Measurements from ENCODE around the gene ZSCAN10. TPM values are rescaled to one million over a fixed set of nuclear protein-coding genes. Genes with fewer than 3 reads are reported as not detected.

ZSCAN10 gene
- total and polyA plus RNA-seq, 2 of the 13 experiments (the other 11 are each of a cell fraction or from before 2014, with no cell fraction given) = not detected

GRCh38 chr16:3134338-3135125, 35.4 kb upstream of the ZSCAN10 start, which contains the start of gene ZNF213 (continued):
- no peak for TF ChIP-seq PAX8 (CRISPR knock-in tag; IDR thresholded peaks at IDR 0.05; ENCODE audit: borderline replicate concordance)
- TF ChIP-seq ZMAT5 (CRISPR knock-in tag; IDR thresholded peaks at IDR 0.05; ENCODE audit: borderline replicate concordance, low read depth) = no peak
- peak; percentile 53 for TF ChIP-seq HCFC1 (IDR thresholded peaks at IDR 0.05; ENCODE audit: low read depth, low read length)
- TF ChIP-seq, protein P1, sequence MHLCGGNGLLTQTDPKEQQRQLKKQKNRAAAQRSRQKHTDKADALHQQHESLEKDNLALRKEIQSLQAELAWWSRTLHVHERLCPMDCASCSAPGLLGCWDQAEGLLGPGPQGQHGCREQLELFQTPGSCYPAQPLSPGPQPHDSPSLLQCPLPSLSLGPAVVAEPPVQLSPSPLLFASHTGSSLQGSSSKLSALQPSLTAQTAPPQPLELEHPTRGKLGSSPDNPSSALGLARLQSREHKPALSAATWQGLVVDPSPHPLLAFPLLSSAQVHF (CRISPR knock-in tag; IDR thresholded peaks at IDR 0.05) = no peak
- TF ChIP-seq HDAC2 (CRISPR knock-in tag; IDR thresholded peaks at IDR 0.05) = peak; percentile 56
- no peak for TF ChIP-seq ZNF660 (CRISPR knock-in tag; IDR thresholded peaks at IDR 0.05; ENCODE audit: borderline replicate concordance, low read depth)
- no peak for TF ChIP-seq ZKSCAN1 (IDR thresholded peaks at IDR 0.05; ENCODE audit: low read length)
- no peak for TF ChIP-seq ZC3H13 (CRISPR knock-in tag; IDR thresholded peaks at IDR 0.05)
- TF ChIP-seq NCOA1 (CRISPR knock-in tag; IDR thresholded peaks at IDR 0.05) = no peak
- TF ChIP-seq, protein P2, sequence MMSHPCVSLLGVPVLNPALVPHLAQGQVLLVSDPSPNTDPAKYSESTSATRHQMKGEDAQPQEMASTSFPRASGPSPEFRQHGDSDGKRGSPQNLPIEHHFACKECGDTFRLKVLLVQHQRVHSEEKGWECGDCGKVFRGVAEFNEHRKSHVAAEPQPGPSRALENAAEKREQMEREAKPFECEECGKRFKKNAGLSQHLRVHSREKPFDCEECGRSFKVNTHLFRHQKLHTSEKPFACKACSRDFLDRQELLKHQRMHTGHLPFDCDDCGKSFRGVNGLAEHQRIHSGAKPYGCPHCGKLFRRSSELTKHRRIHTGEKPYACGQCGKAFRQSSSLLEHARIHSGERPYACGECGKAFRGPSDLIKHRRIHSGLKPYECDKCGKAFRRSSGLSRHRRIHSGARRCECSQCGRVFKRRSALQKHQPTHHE (CRISPR knock-in tag; IDR thresholded peaks at IDR 0.05; ENCODE audit: borderline replicate concordance) = peak; percentile 86; the same call in 1 of the 2 replicates
- TF ChIP-seq, protein P3, sequence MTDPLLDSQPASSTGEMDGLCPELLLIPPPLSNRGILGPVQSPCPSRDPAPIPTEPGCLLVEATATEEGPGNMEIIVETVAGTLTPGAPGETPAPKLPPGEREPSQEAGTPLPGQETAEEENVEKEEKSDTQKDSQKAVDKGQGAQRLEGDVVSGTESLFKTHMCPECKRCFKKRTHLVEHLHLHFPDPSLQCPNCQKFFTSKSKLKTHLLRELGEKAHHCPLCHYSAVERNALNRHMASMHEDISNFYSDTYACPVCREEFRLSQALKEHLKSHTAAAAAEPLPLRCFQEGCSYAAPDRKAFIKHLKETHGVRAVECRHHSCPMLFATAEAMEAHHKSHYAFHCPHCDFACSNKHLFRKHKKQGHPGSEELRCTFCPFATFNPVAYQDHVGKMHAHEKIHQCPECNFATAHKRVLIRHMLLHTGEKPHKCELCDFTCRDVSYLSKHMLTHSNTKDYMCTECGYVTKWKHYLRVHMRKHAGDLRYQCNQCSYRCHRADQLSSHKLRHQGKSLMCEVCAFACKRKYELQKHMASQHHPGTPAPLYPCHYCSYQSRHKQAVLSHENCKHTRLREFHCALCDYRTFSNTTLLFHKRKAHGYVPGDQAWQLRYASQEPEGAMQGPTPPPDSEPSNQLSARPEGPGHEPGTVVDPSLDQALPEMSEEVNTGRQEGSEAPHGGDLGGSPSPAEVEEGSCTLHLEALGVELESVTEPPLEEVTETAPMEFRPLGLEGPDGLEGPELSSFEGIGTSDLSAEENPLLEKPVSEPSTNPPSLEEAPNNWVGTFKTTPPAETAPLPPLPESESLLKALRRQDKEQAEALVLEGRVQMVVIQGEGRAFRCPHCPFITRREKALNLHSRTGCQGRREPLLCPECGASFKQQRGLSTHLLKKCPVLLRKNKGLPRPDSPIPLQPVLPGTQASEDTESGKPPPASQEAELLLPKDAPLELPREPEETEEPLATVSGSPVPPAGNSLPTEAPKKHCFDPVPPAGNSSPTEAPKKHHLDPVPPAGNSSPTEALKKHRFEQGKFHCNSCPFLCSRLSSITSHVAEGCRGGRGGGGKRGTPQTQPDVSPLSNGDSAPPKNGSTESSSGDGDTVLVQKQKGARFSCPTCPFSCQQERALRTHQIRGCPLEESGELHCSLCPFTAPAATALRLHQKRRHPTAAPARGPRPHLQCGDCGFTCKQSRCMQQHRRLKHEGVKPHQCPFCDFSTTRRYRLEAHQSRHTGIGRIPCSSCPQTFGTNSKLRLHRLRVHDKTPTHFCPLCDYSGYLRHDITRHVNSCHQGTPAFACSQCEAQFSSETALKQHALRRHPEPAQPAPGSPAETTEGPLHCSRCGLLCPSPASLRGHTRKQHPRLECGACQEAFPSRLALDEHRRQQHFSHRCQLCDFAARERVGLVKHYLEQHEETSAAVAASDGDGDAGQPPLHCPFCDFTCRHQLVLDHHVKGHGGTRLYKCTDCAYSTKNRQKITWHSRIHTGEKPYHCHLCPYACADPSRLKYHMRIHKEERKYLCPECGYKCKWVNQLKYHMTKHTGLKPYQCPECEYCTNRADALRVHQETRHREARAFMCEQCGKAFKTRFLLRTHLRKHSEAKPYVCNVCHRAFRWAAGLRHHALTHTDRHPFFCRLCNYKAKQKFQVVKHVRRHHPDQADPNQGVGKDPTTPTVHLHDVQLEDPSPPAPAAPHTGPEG (CRISPR knock-in tag; IDR thresholded peaks at IDR 0.05) = peak; percentile 63; the same call in 1 of the 2 replicates
- no peak for TF ChIP-seq ZNF513 (CRISPR knock-in tag; conservative IDR thresholded peaks at IDR 0.05)
- no peak for TF ChIP-seq KAT2B (IDR thresholded peaks at IDR 0.05; ENCODE audit: borderline replicate concordance, low read depth, low read length)
- peak; percentile 36; the same call in 1 of the 2 replicates for TF ChIP-seq SKIL (CRISPR knock-in tag; IDR thresholded peaks at IDR 0.05; ENCODE audit: borderline replicate concordance)
- no peak for TF ChIP-seq LBX2 (CRISPR knock-in tag; IDR thresholded peaks at IDR 0.05; ENCODE audit: borderline replicate concordance)
